B cell (primary cell): ENCODE data around the gene NTHL1.

Experiments
- CTCF ChIP-seq: fragments of 200-600 bp; IDR thresholded peaks from one replicate; pipeline ENCODE4 v1.8.0; 2022; ENCODE audit warnings: antibody characterized with exemption, mild to moderate bottlenecking
- EZH2 ChIP-seq: IDR thresholded peaks from 2 replicates; pipeline ENCODE4 v1.6.1; 2012; ENCODE audit warnings: borderline replicate concordance, low read depth, mild to moderate bottlenecking, moderate library complexity, low read length; ENCODE audit not compliant: insufficient read depth, poor library complexity, severe bottlenecking

- no peak for TF ChIP-seq EZH2
- no peak for TF ChIP-seq CTCF
Observed at GRCh38 chr16:2076072-2076865, 28.6 kb upstream of the NTHL1 start.
